Measurements from ENCODE around the gene RAP1A.
A peak's percentile ranks its signal among the peaks of the same experiment; 100 is the strongest.

The RAP1A gene

GRCh38 chr1:111729946-111730681 is 110.5 kb downstream of the RAP1A start:
- H3K27ac ChIP-seq = no peak overlapping the region
- no peaks in the 10 kb centered on the region for H3K27me3 ChIP-seq (replicated peaks)
- no peak for DNase-seq
- in situ Hi-C loops (cut with HindIII; ENCODE audit: low pct_ligation_motif_present, low sequenced_read_pairs) = no loop called here
- no peaks in the 10 kb centered on the region for H3K36me3 ChIP-seq (replicated peaks)
- TF ChIP-seq, protein P1, sequence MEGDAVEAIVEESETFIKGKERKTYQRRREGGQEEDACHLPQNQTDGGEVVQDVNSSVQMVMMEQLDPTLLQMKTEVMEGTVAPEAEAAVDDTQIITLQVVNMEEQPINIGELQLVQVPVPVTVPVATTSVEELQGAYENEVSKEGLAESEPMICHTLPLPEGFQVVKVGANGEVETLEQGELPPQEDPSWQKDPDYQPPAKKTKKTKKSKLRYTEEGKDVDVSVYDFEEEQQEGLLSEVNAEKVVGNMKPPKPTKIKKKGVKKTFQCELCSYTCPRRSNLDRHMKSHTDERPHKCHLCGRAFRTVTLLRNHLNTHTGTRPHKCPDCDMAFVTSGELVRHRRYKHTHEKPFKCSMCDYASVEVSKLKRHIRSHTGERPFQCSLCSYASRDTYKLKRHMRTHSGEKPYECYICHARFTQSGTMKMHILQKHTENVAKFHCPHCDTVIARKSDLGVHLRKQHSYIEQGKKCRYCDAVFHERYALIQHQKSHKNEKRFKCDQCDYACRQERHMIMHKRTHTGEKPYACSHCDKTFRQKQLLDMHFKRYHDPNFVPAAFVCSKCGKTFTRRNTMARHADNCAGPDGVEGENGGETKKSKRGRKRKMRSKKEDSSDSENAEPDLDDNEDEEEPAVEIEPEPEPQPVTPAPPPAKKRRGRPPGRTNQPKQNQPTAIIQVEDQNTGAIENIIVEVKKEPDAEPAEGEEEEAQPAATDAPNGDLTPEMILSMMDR (IDR thresholded peaks at IDR 0.05; ENCODE audit: low read depth, low read length, missing control alignments) = no peak
- H3K4me3 ChIP-seq (ENCODE audit: low read depth, low read length) = no peak overlapping the region

DNA sequence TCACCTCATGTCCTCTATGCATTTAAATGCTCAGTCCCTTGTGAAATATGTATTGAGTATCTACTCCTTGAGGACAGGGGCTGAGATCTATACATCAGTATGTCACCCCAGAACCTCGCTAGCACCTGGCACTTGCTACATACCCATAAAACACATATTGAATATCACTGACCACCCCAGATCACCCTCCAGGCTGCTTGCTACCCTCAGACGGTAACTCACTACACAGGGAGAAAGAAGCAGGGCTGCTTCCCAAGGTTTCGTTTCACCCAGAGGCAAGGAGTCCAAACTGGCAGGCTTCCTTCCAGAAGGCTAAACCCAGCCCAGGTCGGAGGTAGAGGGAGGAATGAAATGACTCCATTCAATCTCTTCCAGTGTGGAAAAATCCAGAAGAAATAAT is 111.1 kb downstream of the RAP1A start:
- Histone ChIP-seq H3K36me3 (replicated peaks) (no peaks in the 10 kb centered on the region), H3K27ac (no peak overlapping the region), H3K27me3 (replicated peaks) (no peaks in the 10 kb centered on the region), H3K4me3 (ENCODE audit: low read depth, low read length) (no peak overlapping the region)
- DNase-seq = no peak
- in situ Hi-C loops (cut with HindIII; ENCODE audit: low pct_ligation_motif_present, low sequenced_read_pairs) = no loop called here
- TF ChIP-seq, protein P1 (IDR thresholded peaks at IDR 0.05; ENCODE audit: low read depth, low read length, missing control alignments) = no peak

- no peak overlapping the region for H3K4me3 ChIP-seq (ENCODE audit: low read depth, low read length)
- no peak for DNase-seq
- H3K27ac ChIP-seq = no peak overlapping the region
- in situ Hi-C loops (cut with HindIII; ENCODE audit: low pct_ligation_motif_present, low sequenced_read_pairs) = no loop called here
- H3K36me3 ChIP-seq (replicated peaks) = no peaks in the 10 kb centered on the region
- TF ChIP-seq, protein P1 (IDR thresholded peaks at IDR 0.05; ENCODE audit: low read depth, low read length, missing control alignments) = no peak
- H3K27me3 ChIP-seq (replicated peaks) = no peaks in the 10 kb centered on the region
Measured at GRCh38 chr1:111731956-111732355, 112.4 kb downstream of the RAP1A start.

GRCh38 chr1:111732718-111733117 is 113.1 kb downstream of the RAP1A start:
- Histone ChIP-seq H3K4me3 (ENCODE audit: low read depth, low read length) (no peak overlapping the region), H3K36me3 (replicated peaks) (no peaks in the 10 kb centered on the region), H3K27me3 (replicated peaks) (no peaks in the 10 kb centered on the region), H3K27ac (no peak overlapping the region)
- no peak for DNase-seq
- in situ Hi-C loops (cut with HindIII; ENCODE audit: low pct_ligation_motif_present, low sequenced_read_pairs) = no loop called here
- TF ChIP-seq, protein P1 (IDR thresholded peaks at IDR 0.05; ENCODE audit: low read depth, low read length, missing control alignments) = no peak

DNA sequence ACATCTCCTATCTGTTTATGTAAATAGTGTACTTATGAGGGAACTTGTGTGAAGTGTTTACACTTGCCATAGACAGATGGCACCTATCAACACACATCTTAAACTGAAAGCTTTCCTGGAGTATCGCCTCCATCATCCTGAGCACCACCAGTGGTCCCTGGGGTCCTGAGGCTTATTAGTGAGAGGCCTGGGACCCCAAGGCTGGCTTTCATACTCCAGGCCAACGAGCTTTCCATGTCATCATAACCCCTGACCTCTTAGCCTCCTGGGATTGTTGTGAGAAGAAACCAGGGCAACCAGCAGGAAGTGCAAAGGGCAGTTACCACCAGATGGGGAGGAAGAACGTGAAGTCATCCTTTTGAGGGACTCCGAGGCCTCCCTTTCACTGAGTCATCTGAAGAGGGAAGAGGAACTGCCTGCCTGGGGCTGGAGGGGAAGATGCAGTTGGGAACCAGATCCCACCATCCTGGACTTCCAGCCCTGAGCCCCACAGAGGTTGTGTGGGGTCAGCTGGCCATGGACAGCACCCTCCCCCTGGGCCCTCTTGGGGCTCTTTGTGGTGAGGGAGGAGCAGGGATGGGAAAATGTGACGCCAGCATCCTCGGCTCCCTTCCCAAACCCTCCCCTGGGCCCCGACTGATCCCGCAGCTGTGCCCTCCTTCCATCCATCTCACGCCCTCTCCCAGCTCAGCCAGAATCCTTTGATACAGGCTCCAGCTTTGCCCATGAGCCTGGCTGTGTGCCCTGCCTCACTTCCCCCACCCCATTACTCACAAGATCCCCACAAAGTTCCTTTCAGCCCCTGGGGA is 113.8 kb downstream of the RAP1A start:
- peak overlapping the region; percentile 10 for H3K27ac ChIP-seq
- peak; percentile 76 for DNase-seq
- H3K36me3 ChIP-seq (replicated peaks) = no peaks in the 10 kb centered on the region
- in situ Hi-C loops (cut with HindIII; ENCODE audit: low pct_ligation_motif_present, low sequenced_read_pairs) = no loop called here
- no peak overlapping the region for H3K4me3 ChIP-seq (ENCODE audit: low read depth, low read length)
- TF ChIP-seq, protein P1 (IDR thresholded peaks at IDR 0.05; ENCODE audit: low read depth, low read length, missing control alignments) = no peak
- no peaks in the 10 kb centered on the region for H3K27me3 ChIP-seq (replicated peaks)
